IMR-90 (cell line): Measurements from ENCODE around the gene MPRIP. TPM values are rescaled to one million over a fixed set of nuclear protein-coding genes. Genes with fewer than 3 reads are reported as not detected.

Experiments
- ATAC-seq: fragments of 200-7000 bp; cut with Tn5 transposase; 2 replicates; pipeline ENCODE4 v1.9.1; 2020; ENCODE audit warnings: low read depth, mild to moderate bottlenecking, moderate library complexity
- BruUV-seq: library from RNA; stranded (reverse); fragments of 400-500 nt; replicated peaks from 2 replicates; lab custom pipeline; 2021; lab: Mats Ljungman, UMichigan
- CTCF ChIA-PET: fragments of 300-600 bp; formaldehyde crosslinking; extraction: SDS; loops from one replicate; lab custom pipeline; 2021; ENCODE audit warnings: antibody characterized with exemption; lab: Yijun Ruan, JAX
- POLR2A ChIA-PET: fragments of 300-600 bp; sonication (Branson Sonifier 250); formaldehyde crosslinking; loops from one replicate; lab custom pipeline; 2022; ENCODE audit warnings: antibody characterized with exemption; ENCODE audit not compliant: unreplicated experiment; lab: Charles Lee
- DNase-seq: peaks from one replicate; pipeline ENCODE4 v3.0.0; 2013
- H2AFZ ChIP-seq: replicated peaks from 2 replicates; pipeline ENCODE3; 2013; ENCODE audit warnings: low read length, mild to moderate bottlenecking; ENCODE audit not compliant: poor library complexity
- H2AK5ac ChIP-seq: 2 replicates; pipeline ENCODE4 v1.6.1; 2013; ENCODE audit warnings: low read depth, low read length, inconsistent platforms
- H2AK9ac ChIP-seq: replicated peaks from 2 replicates; pipeline ENCODE3; 2013; ENCODE audit warnings: mild to moderate bottlenecking, low read depth, low read length, moderate library complexity; ENCODE audit not compliant: poor library complexity
- H2BK120ac ChIP-seq: 2 replicates; pipeline ENCODE4 v1.6.1; 2013; ENCODE audit warnings: low read depth, low read length, inconsistent platforms
- H2BK15ac ChIP-seq: 3 replicates; pipeline ENCODE4 v1.6.1; 2013; ENCODE audit warnings: low read depth, low read length, inconsistent platforms
- H2BK20ac ChIP-seq: 2 replicates; pipeline ENCODE4 v1.6.1; 2013; ENCODE audit warnings: low read depth, mild to moderate bottlenecking, inconsistent platforms, low read length, moderate library complexity
- H2BK5ac ChIP-seq: 2 replicates; pipeline ENCODE4 v1.6.1; 2013; ENCODE audit warnings: mild to moderate bottlenecking, low read depth, low read length, inconsistent platforms; ENCODE audit not compliant: poor library complexity, severe bottlenecking
- H3K14ac ChIP-seq: replicated peaks from 2 replicates; pipeline ENCODE4 v1.6.1; 2013; ENCODE audit warnings: low read depth, low read length, inconsistent platforms
- H3K18ac ChIP-seq: 2 replicates; pipeline ENCODE4 v1.6.1; 2013; ENCODE audit warnings: low read depth, low read length, control low read depth
- H3K23ac ChIP-seq: 2 replicates; pipeline ENCODE4 v1.6.1; 2013; ENCODE audit warnings: low read depth, low read length, inconsistent platforms
- H3K27ac ChIP-seq: 2 replicates; pipeline ENCODE4 v1.5.1; 2013; ENCODE audit warnings: mild to moderate bottlenecking, control low read depth, low read length; ENCODE audit not compliant: insufficient read depth
- H3K27me3 ChIP-seq: 2 replicates; pipeline ENCODE4 v1.6.1; 2013; ENCODE audit warnings: low read length; ENCODE audit not compliant: control insufficient read depth, insufficient read depth
- H3K36me3 ChIP-seq: 2 replicates; pipeline ENCODE4 v1.6.1; 2013; ENCODE audit warnings: low read length, mixed read lengths; ENCODE audit not compliant: control insufficient read depth, insufficient read depth
- H3K4ac ChIP-seq: 2 replicates; pipeline ENCODE4 v1.6.1; 2013; ENCODE audit warnings: low read depth, low read length, inconsistent platforms
- H3K4me1 ChIP-seq: 2 replicates; pipeline ENCODE4 v1.6.1; 2013; ENCODE audit warnings: low read length, mixed read lengths; ENCODE audit not compliant: control insufficient read depth, insufficient read depth
- H3K4me2 ChIP-seq: 2 replicates; pipeline ENCODE4 v1.6.1; 2013; ENCODE audit warnings: low read depth, mild to moderate bottlenecking, control low read depth, low read length, moderate library complexity
- H3K4me3 ChIP-seq: 2 replicates; pipeline ENCODE4 v1.5.1; 2013; ENCODE audit warnings: low read depth, mild to moderate bottlenecking, control low read depth, low read length, moderate library complexity; ENCODE audit not compliant: insufficient read depth
- H3K56ac ChIP-seq: 2 replicates; pipeline ENCODE4 v1.6.1; 2013; ENCODE audit warnings: low read length, inconsistent platforms; ENCODE audit not compliant: insufficient read depth; ENCODE audit errors: extremely low read depth
- H3K79me1 ChIP-seq, 2 experiments: 2 replicates each; pipeline ENCODE4 v1.6.1; 2013; ENCODE audit warnings: low read length in 2 of 2, inconsistent platforms in 1 of 2, low read depth in 1 of 2
- H3K9ac ChIP-seq: 2 replicates; pipeline ENCODE4 v1.6.1; 2013; ENCODE audit warnings: low read depth, low read length, control low read depth
- H3K9me1 ChIP-seq: 2 replicates; pipeline ENCODE4 v1.6.1; 2013; ENCODE audit warnings: low read length, inconsistent platforms; ENCODE audit not compliant: insufficient read depth
- H3K9me3 ChIP-seq: 2 replicates; pipeline ENCODE4 v1.6.1; 2013; ENCODE audit warnings: low read length; ENCODE audit not compliant: control insufficient read depth, insufficient read depth
- H4K20me1 ChIP-seq: 2 replicates; pipeline ENCODE4 v1.6.1; 2013; ENCODE audit warnings: low read length, inconsistent platforms; ENCODE audit not compliant: insufficient read depth
- H4K5ac ChIP-seq: 2 replicates; pipeline ENCODE4 v1.6.1; 2013; ENCODE audit warnings: mild to moderate bottlenecking, low read depth, low read length, control low read depth
- H4K8ac ChIP-seq, 2 experiments: 2 replicates each; pipeline ENCODE4 v1.6.1; 2013; ENCODE audit warnings: low read depth in 2 of 2, low read length in 2 of 2, control low read depth in 1 of 2, inconsistent platforms in 1 of 2
- H4K91ac ChIP-seq: 2 replicates; pipeline ENCODE4 v1.6.1; 2013; ENCODE audit warnings: low read depth, low read length, inconsistent platforms; ENCODE audit not compliant: insufficient read depth
- CHD1 ChIP-seq: IDR thresholded peaks from 2 replicates; pipeline ENCODE4 v1.6.1; 2012; ENCODE audit warnings: low read depth, low read length, improper control_type of control experiment
- NFE2L2 ChIP-seq: fragments of 150-350 bp; IDR thresholded peaks from 2 replicates; pipeline ENCODE4 v1.6.1; 2016; ENCODE audit warnings: low read depth, mild to moderate bottlenecking, low read length
- RFX5 ChIP-seq: IDR thresholded peaks from 2 replicates; pipeline ENCODE4 v1.8.0; 2012; ENCODE audit warnings: low read depth, mild to moderate bottlenecking, low read length, moderate library complexity
- SMC3 ChIP-seq: fragments of 150-350 bp; IDR thresholded peaks from 2 replicates; pipeline ENCODE4 v1.6.1; 2016; ENCODE audit warnings: low read depth, mild to moderate bottlenecking, antibody characterized with exemption, low read length, moderate library complexity
- WGBS, 2 experiments: methylation state at CpG; one replicate each; pipeline versions ENCODE4 v1.1.5 to v1.1.7; 2013; ENCODE audit warnings: missing lambda C conversion rate in 2 of 2; ENCODE audit not compliant: insufficient read length in 1 of 2; ENCODE audit errors: extremely low coverage in 2 of 2; 5-methylcytosine and 5-hydroxymethylcytosine counted together
- dilution Hi-C: fragments of 300-500 bp; cut with HindIII; formaldehyde crosslinking; loops from one replicate; pipeline ENCODE4 v1.14.3; 2018; ENCODE audit warnings: low sequenced_read_pairs; ENCODE audit not compliant: unreplicated experiment
- in situ Hi-C: fragments of 300-500 bp; cut with MboI; formaldehyde crosslinking; loops from 3 replicates; pipeline ENCODE4 v1.14.3; 2019; ENCODE audit warnings: low sequenced_read_pairs, inconsistent platforms, mixed read lengths
- intact Hi-C: fragments of 100-400 bp; cut with micrococcal nuclease; formaldehyde crosslinking; loops from 2 replicates; pipeline ENCODE4 v1.10.0; 2022
- polyA plus RNA-seq, 3 experiments: library from polyadenylated mRNA; depleted of rRNA; stranded (reverse); fragments of >200 nt; gene quantifications; 2 replicates each; pipeline ENCODE4 v1.2.3, GENCODE V29; 2012; ENCODE audit warnings: low replicate concordance in 1 of 3
- total RNA-seq: library from RNA; depleted of rRNA; stranded (reverse); fragments of >200 nt; gene quantifications from 2 replicates; pipeline ENCODE4 v1.2.3, GENCODE V29; 2012
- TF ChIP-seq, protein P1 (sequence below): fragments of 150-350 bp; IDR thresholded peaks from 2 replicates; pipeline ENCODE4 v1.6.1; 2016; ENCODE audit warnings: low read depth, mild to moderate bottlenecking, low read length, moderate library complexity, borderline replicate concordance

The MPRIP gene
- total and polyA plus RNA-seq, 2 of the 4 experiments (the other 2 are of a cell fraction) = 111 to 149 TPM

DNA sequence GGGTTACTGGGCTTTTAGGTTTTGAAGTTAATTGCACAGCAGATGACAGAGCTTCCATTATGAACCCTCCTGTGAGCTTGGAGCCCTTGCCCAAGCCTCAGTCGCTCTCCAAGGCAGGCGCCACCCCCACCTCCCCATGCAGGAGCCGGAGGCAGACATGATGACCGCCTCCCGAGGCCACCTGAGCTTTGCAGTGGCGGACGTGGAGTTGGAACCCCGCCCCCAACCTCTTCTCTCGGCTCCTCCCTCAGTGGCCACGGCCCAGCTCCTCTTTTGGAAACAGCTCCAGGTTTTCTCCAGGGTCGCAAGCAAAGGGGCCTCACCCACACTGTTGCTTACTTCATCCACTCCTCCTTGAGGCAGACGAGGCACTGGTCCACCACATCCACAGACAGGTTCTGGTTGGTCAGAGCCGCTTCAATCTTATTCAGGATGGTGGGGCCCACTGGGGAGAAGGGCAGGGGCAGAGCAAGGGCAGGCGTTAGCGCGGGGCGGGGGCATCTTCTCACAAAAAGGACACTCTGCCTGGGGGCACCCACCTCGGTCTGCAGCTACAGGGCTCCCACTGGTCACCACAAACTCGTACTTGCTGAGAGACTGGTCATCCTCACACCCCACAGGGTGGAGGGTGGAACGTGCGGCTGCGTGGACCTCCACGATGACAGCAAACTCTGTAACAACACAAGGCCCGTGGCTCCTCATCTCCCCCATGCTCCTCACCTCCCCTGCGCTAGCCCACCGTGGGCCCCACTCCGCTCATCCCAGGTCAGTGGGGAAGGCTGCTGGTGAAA is 172.6 kb downstream of the MPRIP start (continued):
- no peak for TF ChIP-seq SMC3

DNA sequence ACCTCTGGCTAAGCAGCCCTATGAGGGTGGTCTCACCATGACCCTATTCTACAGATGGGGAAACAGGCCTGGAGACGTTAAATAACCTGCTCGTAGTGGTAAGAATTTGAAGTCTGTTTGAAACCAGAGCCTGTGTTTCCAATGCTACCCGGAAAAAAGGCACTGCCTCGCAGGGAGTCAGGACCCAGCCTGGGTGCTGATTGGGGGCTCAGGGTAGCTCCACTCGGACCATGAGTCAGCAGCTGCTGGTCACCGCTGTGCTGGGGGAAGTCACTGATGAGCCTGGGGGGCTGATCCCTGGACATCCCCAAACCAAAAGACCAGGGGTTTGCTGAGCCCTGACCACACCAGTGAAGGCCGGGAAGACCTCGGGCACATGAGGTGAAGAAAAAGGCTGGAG is 173.3 kb downstream of the MPRIP start:
- Histone ChIP-seq H3K4me1 (no peaks in the 10 kb centered on the region), H3K4me2 (no peak overlapping the region), H2AK5ac (no peak overlapping the region), H2BK20ac (no peak overlapping the region), H2BK5ac (no peak overlapping the region), H3K4ac (no peak overlapping the region), H3K9me3 (no peaks in the 10 kb centered on the region), H3K4me3 (no peak overlapping the region), H4K5ac (no peak overlapping the region), H3K23ac (no peak overlapping the region), H3K79me1 (peaks cover 0 to 33% of the 10 kb centered on the region in 2 experiments; a peak in 3 of 4 replicates), H2BK15ac (no peak overlapping the region), H3K27me3 (no peaks in the 10 kb centered on the region), H3K56ac (no peak overlapping the region), H4K20me1 (peaks cover 15% of the 10 kb centered on the region), H3K14ac (no peak overlapping the region), H3K27ac (no peak overlapping the region), H3K9me1 (peaks cover 6% of the 10 kb centered on the region; the same call in 1 of the 2 replicates), H3K36me3 (peaks cover 77% of the 10 kb centered on the region), H2AK9ac (no peak overlapping the region), H2AFZ (no peak overlapping the region), H3K9ac (no peak overlapping the region), H2BK120ac (no peak overlapping the region), H4K91ac (no peak overlapping the region), H4K8ac (no peak overlapping the region), H3K18ac (no peak overlapping the region)
- dilution Hi-C loops = no loop called here
- 100% methylated on average over 1 of the region's 8 CpGs; no CpG with 5 or more reads in 1 of the 2 experiments for WGBS, 2 experiments
- DNase-seq (no peak), ATAC-seq (no peak)
- ChIA-PET CTCF (no interaction called here), POLR2A (no interaction called here)
- no TSS peak for BruUV-seq
- in situ Hi-C loops = no loop called here
- intact Hi-C loops = no loop called here
- TF ChIP-seq NFE2L2 (no peak), CHD1 (no peak), RFX5 (no peak)
- TF ChIP-seq, protein P1, sequence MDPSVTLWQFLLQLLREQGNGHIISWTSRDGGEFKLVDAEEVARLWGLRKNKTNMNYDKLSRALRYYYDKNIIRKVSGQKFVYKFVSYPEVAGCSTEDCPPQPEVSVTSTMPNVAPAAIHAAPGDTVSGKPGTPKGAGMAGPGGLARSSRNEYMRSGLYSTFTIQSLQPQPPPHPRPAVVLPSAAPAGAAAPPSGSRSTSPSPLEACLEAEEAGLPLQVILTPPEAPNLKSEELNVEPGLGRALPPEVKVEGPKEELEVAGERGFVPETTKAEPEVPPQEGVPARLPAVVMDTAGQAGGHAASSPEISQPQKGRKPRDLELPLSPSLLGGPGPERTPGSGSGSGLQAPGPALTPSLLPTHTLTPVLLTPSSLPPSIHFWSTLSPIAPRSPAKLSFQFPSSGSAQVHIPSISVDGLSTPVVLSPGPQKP = no peak
